T1000 (cell line): ENCODE data around the gene TMEM125.

ENCODE experiments used
- DNase-seq: peaks from one replicate; lab custom pipeline; 2025; ENCODE audit warnings: mixed read lengths; lab: John Stamatoyannopoulos, UW

TMEM125 gene

DNA sequence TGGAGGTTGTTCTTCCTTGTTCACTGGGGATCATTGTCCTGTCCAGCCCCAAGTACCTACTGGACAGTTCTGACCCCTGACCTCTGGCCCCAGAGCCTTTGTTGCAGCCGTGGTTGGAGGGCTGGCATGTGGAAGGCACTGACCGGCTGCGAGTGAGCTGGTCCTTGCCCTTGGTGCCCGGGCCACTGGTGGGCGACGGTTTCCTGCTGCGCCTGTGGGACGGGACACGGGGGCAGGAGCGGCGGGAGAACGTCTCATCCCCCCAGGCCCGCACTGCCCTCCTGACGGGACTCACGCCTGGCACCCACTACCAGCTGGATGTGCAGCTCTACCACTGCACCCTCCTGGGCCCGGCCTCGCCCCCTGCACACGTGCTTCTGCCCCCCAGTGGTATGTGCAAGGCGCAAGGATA, 42.4 kb downstream of the TMEM125 start:
- no peak for DNase-seq

DNA sequence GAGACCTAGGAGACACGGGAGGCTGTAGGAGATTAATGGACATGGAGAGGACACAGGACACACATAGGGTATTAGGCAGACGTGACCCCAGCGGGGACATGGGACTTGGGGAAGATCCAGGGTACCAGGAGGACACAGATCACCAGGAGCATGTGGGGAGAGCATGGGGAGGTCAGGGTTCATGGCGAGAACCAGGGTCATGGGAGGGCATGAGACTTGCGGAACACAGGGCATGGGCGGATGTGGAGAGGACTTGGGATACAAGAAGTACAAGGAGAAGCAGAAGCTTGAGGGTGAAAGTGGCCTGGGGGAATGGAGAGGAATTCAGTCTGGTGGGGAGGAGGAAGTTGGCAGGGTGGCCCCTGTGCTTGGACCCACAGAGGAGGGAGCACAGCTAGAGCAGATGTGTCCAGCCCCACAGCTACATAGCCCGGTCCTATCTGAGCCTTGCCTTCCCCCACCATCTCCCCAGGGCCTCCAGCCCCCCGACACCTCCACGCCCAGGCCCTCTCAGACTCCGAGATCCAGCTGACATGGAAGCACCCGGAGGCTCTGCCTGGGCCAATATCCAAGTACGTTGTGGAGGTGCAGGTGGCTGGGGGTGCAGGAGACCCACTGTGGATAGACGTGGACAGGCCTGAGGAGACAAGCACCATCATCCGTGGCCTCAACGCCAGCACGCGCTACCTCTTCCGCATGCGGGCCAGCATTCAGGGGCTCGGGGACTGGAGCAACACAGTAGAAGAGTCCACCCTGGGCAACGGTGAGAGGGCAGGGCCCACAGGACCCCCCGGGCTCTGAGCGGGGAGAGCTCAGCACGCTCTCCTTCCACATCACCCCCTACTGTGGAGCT, 43.1 kb downstream of the TMEM125 start:
- DNase-seq: no peak

GRCh38 chr1:43313771-43314170, 44.0 kb downstream of the TMEM125 start:
- DNase-seq: no peak

DNA sequence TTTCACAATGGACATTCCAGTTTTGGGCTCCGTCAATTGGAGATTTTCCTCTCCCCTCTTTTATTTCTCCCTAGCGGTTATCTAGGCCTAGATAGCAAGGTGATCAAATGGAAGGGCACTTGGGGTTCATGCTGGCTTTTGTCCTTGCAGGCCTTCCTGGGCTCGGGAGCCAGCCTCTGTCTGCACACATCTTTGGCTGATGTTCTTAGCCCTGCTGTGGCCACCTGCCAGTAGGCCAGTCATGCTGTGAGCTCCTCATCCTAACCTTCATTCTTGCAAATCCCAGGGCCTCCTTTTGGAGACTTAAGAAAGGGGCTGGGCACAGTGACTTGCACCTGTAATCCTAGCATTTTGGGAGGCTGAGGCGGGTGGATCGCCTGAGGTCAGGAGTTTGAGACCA, 44.5 kb downstream of the TMEM125 start:
- DNase-seq: no peak

GRCh38 chr1:43315481-43315880, 45.7 kb downstream of the TMEM125 start:
- DNase-seq: no peak

GRCh38 chr1:43315963-43316737, 46.4 kb downstream of the TMEM125 start:
- no peak for DNase-seq

DNA sequence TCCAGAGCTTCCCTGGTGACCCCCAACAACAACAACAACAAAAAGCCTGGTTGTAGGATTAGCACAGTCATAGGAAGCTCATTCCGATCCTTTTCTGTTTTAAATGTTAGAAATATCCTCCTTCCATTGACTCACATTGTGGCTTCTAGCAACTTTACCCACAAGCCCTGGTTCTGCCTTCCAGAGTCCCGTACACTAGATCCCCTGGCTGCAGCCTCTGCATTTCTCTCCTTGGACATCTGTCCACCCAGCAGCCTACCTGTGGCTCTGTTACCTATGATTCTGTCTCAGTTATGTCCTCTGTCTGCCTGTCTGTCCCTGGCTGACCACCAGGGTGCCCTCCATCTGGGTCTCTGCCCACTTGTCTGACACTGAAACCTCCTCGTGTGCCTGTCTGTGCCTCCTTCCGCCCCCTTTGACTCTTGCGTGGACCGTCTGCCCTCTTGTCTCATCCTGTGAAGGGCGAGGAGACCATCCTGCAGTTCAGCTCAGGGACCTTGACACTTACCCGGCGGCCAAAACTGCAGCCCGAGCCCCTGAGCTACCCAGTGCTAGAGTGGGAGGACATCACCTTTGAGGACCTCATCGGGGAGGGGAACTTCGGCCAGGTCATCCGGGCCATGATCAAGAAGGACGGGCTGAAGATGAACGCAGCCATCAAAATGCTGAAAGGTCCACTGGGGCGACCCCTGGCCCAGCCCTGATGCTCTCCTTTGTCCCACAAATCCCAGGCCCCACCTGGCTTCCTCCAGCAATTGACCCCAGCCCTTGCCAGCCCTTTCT, 47.1 kb downstream of the TMEM125 start:
- DNase-seq: no peak

DNA sequence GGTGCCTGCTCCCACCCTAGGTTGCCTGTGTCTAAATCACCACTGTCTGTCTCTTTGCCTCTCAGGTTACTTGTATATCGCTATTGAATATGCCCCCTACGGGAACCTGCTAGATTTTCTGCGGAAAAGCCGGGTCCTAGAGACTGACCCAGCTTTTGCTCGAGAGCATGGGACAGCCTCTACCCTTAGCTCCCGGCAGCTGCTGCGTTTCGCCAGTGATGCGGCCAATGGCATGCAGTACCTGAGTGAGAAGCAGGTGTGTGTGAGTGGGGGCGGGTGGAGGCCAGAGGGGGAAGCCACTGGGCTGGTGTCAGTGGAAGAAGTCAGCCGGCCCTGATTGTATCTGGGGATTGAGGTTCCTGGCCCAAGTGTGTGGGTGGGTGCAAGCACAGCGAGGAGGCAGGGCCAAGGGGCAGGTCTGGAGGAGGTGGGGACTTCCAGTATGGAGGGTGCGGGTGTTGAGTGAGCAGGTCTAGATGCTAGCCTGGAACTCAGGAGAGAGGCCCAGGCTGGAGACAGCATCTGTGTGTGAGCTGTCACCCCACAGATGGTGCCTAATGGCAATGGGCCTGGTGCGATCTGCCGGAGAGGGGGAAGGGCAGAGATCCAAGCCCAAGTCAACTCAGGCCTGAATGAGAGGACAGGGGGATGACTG, 48.2 kb downstream of the TMEM125 start:
- no peak for DNase-seq

GRCh38 chr1:43318831-43319230, 49.0 kb downstream of the TMEM125 start:
- DNase-seq: no peak

DNA sequence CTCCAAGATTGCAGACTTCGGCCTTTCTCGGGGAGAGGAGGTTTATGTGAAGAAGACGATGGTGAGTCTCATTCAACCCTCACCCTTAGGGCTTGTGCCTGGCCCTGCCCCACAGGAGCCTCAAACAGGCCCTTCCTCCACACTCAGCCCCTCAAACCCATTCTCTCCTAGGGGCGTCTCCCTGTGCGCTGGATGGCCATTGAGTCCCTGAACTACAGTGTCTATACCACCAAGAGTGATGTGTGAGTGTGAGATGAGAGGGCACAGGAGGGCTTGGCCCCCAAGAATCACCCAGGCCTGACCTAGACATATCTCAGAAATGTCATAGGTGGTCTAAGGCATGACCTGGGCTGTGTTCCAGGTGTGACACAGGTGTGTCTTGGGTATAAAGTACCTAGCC, 49.5 kb downstream of the TMEM125 start:
- no peak for DNase-seq

- DNase-seq: no peak
Observed at GRCh38 chr1:43319766-43320165, 50.0 kb downstream of the TMEM125 start.

DNA sequence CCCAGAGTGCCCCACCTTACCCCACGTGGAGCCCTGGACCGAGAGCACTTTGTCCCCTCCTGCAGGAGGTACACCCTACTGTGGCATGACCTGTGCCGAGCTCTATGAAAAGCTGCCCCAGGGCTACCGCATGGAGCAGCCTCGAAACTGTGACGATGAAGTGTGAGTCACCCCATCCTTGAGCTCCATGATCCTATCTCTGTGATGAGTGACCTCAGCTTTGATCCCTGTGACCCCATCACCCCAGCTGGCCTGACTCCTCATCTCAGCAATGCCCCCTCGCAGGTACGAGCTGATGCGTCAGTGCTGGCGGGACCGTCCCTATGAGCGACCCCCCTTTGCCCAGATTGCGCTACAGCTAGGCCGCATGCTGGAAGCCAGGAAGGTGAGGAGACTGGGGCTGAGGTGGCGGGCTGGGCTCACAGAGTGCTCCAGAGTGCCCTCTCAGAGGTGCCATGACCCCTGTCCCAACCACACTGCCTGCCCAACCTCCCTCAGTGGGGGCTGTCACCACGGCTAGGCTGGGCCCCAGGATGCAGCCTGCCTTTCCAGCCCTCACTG, 51.6 kb downstream of the TMEM125 start:
- DNase-seq: no peak

GRCh38 chr1:43322506-43322905, 52.7 kb downstream of the TMEM125 start:
- no peak for DNase-seq
